ENCODE results near the gene P2RX5.
"Not testable (repeated sequence)": the region's sequence is repeated elsewhere in the genome, so short reads cannot be mapped to it uniquely, and the experiment has no call there.

P2RX5 gene

GRCh38 chr17:3729881-3730280 is 33.9 kb upstream of the P2RX5 start:
- H3K4me2 ChIP-seq (ENCODE audit: low read depth, low read length, poor library complexity, severe bottlenecking), result no peak overlapping the region
- H3K4me3 ChIP-seq (ENCODE audit: insufficient read depth, low read length, poor library complexity, severe bottlenecking), result no peak overlapping the region
- no peak for TF ChIP-seq CTCF (IDR thresholded peaks at IDR 0.05; ENCODE audit: insufficient read depth, low read length, poor library complexity, severe bottlenecking)
- no peak for TF ChIP-seq EZH2phosphoT487 (conservative IDR thresholded peaks at IDR 0.05; ENCODE audit: low read length)
- H3K9ac ChIP-seq (ENCODE audit: low read length), result no peak overlapping the region
- no peaks in the 10 kb centered on the region for H3K9me2 ChIP-seq (replicated peaks; ENCODE audit: insufficient read depth, low read length)
- no peaks in the 10 kb centered on the region for H3K9me3 ChIP-seq (ENCODE audit: insufficient read depth, low read length)
- no peak overlapping the region for H2AFZ ChIP-seq (ENCODE audit: low read depth, low read length, severe bottlenecking)
- peaks cover 7% of the 10 kb centered on the region; the same call in 1 of the 2 replicates for H3K36me3 ChIP-seq (ENCODE audit: low read length)
- H3K79me2 ChIP-seq (ENCODE audit: insufficient read depth, low read length), result peaks cover 29% of the 10 kb centered on the region
- peaks cover 5% of the 10 kb centered on the region; the same call in 1 of the 2 replicates for H4K20me1 ChIP-seq (ENCODE audit: low read depth, low read length)
- H3K27ac ChIP-seq (ENCODE audit: low read depth, low read length), result no peak overlapping the region
- H3F3A ChIP-seq (ENCODE audit: insufficient read depth), result no peaks in the 10 kb centered on the region
- no peaks in the 10 kb centered on the region for H3K27me3 ChIP-seq (ENCODE audit: low read length)

GRCh38 chr17:3728099-3728498 is 32.1 kb upstream of the P2RX5 start:
- not testable (repeated sequence) for H3K9ac ChIP-seq (ENCODE audit: low read length); H3K36me3 ChIP-seq (ENCODE audit: low read length); H4K20me1 ChIP-seq (ENCODE audit: low read depth, low read length); H3F3A ChIP-seq (ENCODE audit: insufficient read depth); H3K4me3 ChIP-seq (ENCODE audit: insufficient read depth, low read length, poor library complexity, severe bottlenecking); H3K9me2 ChIP-seq (replicated peaks; ENCODE audit: insufficient read depth, low read length); H3K4me2 ChIP-seq (ENCODE audit: low read depth, low read length, poor library complexity, severe bottlenecking); H3K27ac ChIP-seq (ENCODE audit: low read depth, low read length); H3K27me3 ChIP-seq (ENCODE audit: low read length); H2AFZ ChIP-seq (ENCODE audit: low read depth, low read length, severe bottlenecking); H3K9me3 ChIP-seq (ENCODE audit: insufficient read depth, low read length)
- H3K79me2 ChIP-seq (ENCODE audit: insufficient read depth, low read length), result peaks cover 45% of the 10 kb centered on the region

GRCh38 chr17:3727041-3727440 is 31.1 kb upstream of the P2RX5 start:
- peaks cover 53% of the 10 kb centered on the region for H3K79me2 ChIP-seq (ENCODE audit: insufficient read depth, low read length)
- peaks cover 7% of the 10 kb centered on the region; the same call in 1 of the 2 replicates for H3K36me3 ChIP-seq (ENCODE audit: low read length)
- H3K9ac ChIP-seq (ENCODE audit: low read length), result no peak overlapping the region
- H3K9me2 ChIP-seq (replicated peaks; ENCODE audit: insufficient read depth, low read length), result no peaks in the 10 kb centered on the region
- no peaks in the 10 kb centered on the region for H3K27me3 ChIP-seq (ENCODE audit: low read length)
- peak overlapping the region; percentile 83 for H3K4me2 ChIP-seq (ENCODE audit: low read depth, low read length, poor library complexity, severe bottlenecking)
- H3K27ac ChIP-seq (ENCODE audit: low read depth, low read length), result peak overlapping the region; percentile 9; the same call in 1 of the 2 replicates
- H3K9me3 ChIP-seq (ENCODE audit: insufficient read depth, low read length), result no peaks in the 10 kb centered on the region
- H2AFZ ChIP-seq (ENCODE audit: low read depth, low read length, severe bottlenecking), result no peak overlapping the region
- no peak overlapping the region for H3K4me3 ChIP-seq (ENCODE audit: insufficient read depth, low read length, poor library complexity, severe bottlenecking)
- peaks cover 5% of the 10 kb centered on the region; the same call in 1 of the 2 replicates for H4K20me1 ChIP-seq (ENCODE audit: low read depth, low read length)
- no peak for TF ChIP-seq EZH2phosphoT487 (conservative IDR thresholded peaks at IDR 0.05; ENCODE audit: low read length)
- no peak for TF ChIP-seq CTCF (IDR thresholded peaks at IDR 0.05; ENCODE audit: insufficient read depth, low read length, poor library complexity, severe bottlenecking)
- H3F3A ChIP-seq (ENCODE audit: insufficient read depth), result no peaks in the 10 kb centered on the region

GRCh38 chr17:3724378-3725077 is 28.6 kb upstream of the P2RX5 start:
- H3F3A ChIP-seq (ENCODE audit: insufficient read depth), result no peaks in the 10 kb centered on the region

More at GRCh38 chr17:3724378-3725077, 28.6 kb upstream of the P2RX5 start:
- TF ChIP-seq EZH2phosphoT487 (conservative IDR thresholded peaks at IDR 0.05; ENCODE audit: low read length) (no peak), CTCF (IDR thresholded peaks at IDR 0.05; ENCODE audit: insufficient read depth, low read length, poor library complexity, severe bottlenecking) (no peak)
- Histone ChIP-seq H3K36me3 (ENCODE audit: low read length) (peaks cover 7% of the 10 kb centered on the region; the same call in 1 of the 2 replicates), H3K79me2 (ENCODE audit: insufficient read depth, low read length) (peaks cover 53% of the 10 kb centered on the region), H4K20me1 (ENCODE audit: low read depth, low read length) (peaks cover 5% of the 10 kb centered on the region; the same call in 1 of the 2 replicates), H2AFZ (ENCODE audit: low read depth, low read length, severe bottlenecking) (peak overlapping the region; percentile 80), H3K9ac (ENCODE audit: low read length) (peak overlapping the region; percentile 91), H3K4me3 (ENCODE audit: insufficient read depth, low read length, poor library complexity, severe bottlenecking) (peak overlapping the region; percentile 79), H3K27me3 (ENCODE audit: low read length) (no peaks in the 10 kb centered on the region), H3K4me2 (ENCODE audit: low read depth, low read length, poor library complexity, severe bottlenecking) (peak overlapping the region; percentile 83), H3K27ac (ENCODE audit: low read depth, low read length) (peak overlapping the region; percentile 19; the same call in 1 of the 2 replicates), H3K9me2 (replicated peaks; ENCODE audit: insufficient read depth, low read length) (no peaks in the 10 kb centered on the region), H3K9me3 (ENCODE audit: insufficient read depth, low read length) (no peaks in the 10 kb centered on the region)
